ENCODE data around the gene KIAA0825.

DNA sequence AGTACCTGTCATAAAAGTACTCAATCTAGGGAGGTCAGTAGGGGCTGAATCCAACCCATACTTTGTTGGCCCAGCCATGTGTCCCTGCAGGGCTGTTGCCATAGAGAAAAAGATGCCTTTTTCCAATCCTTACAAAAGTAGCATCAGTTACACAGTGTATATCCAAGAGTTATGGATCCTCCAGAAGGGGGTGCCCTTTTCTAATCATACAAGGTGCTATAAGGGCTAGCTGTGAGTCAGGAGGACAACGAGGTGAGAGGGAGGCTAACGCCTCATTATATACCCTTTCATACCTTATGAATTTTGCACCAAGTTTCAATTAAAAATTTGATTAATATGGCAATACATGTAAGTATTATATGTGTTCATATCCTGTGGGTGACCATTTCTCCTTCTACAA is 4.8 kb downstream of the KIAA0825 start:
- TF ChIP-seq CTCF (IDR thresholded peaks at IDR 0.05): no peak
- TF ChIP-seq POLR2A (IDR thresholded peaks at IDR 0.05): no peak
- no peak for TF ChIP-seq EP300 (IDR thresholded peaks at IDR 0.05)

All from tibial nerve (tissue), 4 donors.